GM12872 (cell line): ENCODE measurements around the gene RIPOR3.

Source experiments
- TF ChIP-seq, protein P1 (sequence below): IDR thresholded peaks from 3 replicates; pipeline ENCODE4 v1.5.1; 2011; ENCODE audit warnings: low read depth, mild to moderate bottlenecking, low read length, moderate library complexity; ENCODE audit not compliant: insufficient read depth

The RIPOR3 gene

DNA sequence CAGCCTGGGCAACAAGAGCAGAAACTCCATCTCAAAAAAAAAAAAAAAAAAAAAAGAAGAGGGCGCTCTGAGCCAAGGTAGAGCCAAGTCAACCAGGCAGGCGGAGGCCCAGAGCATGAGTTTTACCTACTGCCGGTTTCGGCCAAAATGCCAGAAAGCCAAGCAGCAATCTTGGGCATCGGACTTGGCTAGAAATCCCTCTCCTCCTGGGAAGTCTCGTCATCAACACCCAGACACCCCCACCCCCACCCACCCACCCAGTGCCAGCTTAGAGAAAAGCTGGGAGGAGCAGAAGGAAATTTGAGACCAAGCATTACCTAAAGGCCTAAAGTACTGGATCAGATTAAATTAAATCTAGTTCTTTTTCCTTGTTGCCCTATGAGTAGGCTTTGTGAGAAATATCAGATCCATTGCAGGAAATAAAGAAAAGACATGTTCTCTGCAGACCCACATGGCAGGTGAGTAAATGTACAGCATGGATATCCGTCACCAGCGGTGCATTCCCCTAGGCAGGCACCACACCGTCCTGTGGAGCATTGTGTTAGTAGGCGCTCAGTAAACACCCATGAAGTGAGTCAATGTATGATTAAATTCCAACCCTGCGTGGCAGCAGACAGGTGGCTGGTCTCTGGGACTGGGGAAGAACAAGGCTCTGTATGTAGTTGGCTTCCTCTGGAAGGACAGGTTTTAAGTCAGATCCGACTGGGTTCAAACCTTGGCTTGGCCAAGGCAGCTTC, 21.0 kb downstream of the RIPOR3 start:
- TF ChIP-seq, protein P1, sequence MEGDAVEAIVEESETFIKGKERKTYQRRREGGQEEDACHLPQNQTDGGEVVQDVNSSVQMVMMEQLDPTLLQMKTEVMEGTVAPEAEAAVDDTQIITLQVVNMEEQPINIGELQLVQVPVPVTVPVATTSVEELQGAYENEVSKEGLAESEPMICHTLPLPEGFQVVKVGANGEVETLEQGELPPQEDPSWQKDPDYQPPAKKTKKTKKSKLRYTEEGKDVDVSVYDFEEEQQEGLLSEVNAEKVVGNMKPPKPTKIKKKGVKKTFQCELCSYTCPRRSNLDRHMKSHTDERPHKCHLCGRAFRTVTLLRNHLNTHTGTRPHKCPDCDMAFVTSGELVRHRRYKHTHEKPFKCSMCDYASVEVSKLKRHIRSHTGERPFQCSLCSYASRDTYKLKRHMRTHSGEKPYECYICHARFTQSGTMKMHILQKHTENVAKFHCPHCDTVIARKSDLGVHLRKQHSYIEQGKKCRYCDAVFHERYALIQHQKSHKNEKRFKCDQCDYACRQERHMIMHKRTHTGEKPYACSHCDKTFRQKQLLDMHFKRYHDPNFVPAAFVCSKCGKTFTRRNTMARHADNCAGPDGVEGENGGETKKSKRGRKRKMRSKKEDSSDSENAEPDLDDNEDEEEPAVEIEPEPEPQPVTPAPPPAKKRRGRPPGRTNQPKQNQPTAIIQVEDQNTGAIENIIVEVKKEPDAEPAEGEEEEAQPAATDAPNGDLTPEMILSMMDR: no peak

GRCh38 chr20:50668798-50669197, 22.5 kb downstream of the RIPOR3 start:
- TF ChIP-seq, protein P1: no peak

GRCh38 chr20:50668326-50668725, 23.0 kb downstream of the RIPOR3 start:
- TF ChIP-seq, protein P1: no peak

- TF ChIP-seq, protein P1: no peak
Measured at GRCh38 chr20:50666709-50667298, 24.5 kb downstream of the RIPOR3 start.

- TF ChIP-seq, protein P1: no peak
Measured at GRCh38 chr20:50664254-50664653, 27.1 kb downstream of the RIPOR3 start.

DNA sequence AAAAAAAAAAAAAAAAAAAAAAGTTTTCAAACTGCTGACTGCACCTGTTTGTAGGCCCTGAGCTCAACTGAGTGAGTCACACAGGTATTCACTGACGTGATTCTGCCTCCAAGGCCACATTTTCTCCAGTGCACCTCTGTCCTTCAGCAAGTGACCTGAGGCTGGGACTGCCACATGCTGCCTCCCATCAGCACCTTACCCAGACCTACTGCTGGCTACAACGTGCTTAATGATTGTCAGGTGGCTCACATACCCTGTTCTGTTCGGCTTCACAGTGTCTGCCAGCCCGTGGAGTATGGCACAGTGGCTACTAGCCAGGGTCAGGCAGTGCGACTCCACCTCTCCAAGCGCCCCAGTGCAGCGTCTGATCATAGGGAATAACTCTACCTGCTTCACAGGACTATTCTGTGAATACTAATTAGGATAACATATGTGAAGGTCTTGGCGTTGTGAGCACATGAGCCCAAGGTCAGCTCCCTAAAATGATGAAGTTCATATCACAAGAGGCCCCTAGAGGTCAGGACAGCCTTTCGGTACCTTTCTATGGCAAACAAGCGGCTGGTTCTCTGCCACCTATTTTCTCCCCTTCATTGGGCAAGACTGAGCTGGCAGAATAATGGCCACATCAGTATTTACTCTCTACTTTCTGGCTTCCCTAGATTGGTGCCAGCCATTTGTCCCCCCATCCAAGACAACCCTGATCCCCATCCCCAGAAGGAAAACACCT, 28.1 kb downstream of the RIPOR3 start:
- TF ChIP-seq, protein P1: peak; percentile 36; the same call in 1 of the 3 replicates

GRCh38 chr20:50659975-50660670, 31.2 kb downstream of the RIPOR3 start:
- TF ChIP-seq, protein P1: no peak
